HG03060 (cell line): ENCODE measurements around the gene NIPBL.
"Not testable (repeated sequence)": the region's sequence is repeated elsewhere in the genome, so short reads cannot be mapped to it uniquely, and the experiment has no call there.

Experiments
- ATAC-seq: cut with Tn5 transposase; IDR thresholded peaks from one replicate; pipeline ENCODE4 v1.9.1; 2021; ENCODE audit warnings: low read depth, moderate number of reproducible peaks; ENCODE audit not compliant: unreplicated experiment

Gene NIPBL

GRCh38 chr5:37075399-37075950 is 198.9 kb downstream of the NIPBL start:
- ATAC-seq = no peak

DNA sequence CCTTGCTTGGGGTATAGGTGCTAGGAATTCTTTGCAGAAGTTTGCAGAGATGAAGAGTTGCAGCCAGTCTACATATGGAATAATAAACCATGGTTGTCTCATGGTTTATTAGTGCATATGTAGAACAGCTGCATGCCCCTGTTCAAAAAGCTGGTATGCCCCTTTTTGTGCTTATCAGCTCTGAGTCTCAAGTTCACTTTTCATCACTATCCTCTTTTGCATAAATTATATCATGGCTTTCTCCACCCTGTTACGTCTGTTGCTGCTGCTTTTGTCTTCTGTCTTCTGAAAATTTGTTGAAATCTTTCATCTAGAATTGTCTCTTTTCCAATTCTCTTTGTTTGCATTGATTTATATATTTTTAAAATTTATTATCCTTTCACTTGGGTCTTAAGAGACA is 200.6 kb downstream of the NIPBL start:
- no peak for ATAC-seq

GRCh38 chr5:37080697-37081096 is 204.1 kb downstream of the NIPBL start:
- no peak for ATAC-seq

DNA sequence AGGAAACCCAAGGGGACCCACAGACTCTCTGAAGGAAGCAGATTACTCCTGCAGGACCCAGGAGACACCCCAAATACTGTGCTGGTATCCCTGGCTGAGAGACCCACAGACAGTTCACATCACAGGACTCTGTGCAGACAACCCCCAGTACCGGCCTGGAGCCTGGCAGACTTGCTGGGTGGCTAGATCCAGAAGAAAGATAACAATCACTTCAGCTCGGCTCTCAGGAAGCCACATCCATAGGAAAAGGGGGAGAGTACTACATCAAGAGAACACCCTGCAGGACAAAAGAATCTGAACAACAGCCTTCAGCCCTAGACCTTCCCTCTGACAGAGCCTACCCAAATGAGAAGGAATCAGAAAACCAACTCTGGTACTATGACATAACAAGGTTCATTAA is 206.4 kb downstream of the NIPBL start:
- ATAC-seq = not testable (repeated sequence)

GRCh38 chr5:37086026-37086425 is 209.5 kb downstream of the NIPBL start:
- ATAC-seq = not testable (repeated sequence)

DNA sequence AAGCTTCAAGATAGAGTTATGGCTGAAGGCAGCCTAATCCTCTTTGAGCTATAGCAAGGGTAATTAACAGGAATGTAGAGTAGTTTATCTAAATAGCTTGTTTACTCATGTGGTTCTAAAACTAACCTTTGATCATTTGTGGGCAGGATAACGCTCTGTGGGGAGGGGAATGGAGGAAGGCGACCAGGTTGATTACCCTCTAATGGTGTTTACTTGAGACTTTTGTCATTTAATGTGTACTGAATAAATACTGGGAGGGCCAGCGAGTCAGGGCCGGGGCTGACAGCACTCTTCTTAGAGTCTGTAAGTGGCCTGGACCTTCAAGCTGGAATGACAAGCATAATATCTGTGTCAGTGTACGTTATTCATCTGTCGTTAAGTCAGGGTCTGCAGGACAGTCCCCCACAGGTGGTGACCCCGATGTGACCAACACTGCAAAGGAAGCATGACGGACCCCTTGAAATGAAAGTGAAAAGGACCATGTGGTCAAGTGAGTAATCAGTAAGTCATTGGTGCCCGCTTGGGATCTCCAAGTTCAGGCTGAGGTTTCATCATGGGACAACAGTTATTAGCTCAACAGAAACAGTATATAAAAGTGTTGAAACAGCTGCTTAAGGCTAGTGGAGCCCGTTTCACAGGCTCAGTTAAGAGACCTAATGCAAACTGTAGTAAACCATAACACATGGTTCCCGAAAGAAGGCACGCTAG is 210.1 kb downstream of the NIPBL start:
- no peak for ATAC-seq

DNA sequence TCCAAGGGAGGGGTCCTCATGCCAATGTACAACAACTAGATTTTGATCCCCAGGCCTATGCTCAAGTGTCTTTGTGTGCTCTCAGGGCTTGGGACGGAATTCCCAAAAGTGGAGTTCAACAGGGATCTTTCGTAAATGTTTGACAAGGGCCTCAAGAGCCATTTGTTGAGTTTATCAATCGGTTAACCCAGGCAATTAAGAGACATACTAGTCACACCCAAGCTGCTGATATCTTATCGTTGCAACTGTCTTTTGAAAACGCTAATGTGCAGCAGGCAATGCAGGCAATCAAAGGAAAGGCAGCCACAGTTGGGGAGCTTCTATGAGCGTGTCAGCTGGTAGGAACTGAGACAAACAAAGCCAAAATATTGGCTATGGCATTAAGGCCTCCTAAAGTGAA is 211.4 kb downstream of the NIPBL start:
- no peak for ATAC-seq

DNA sequence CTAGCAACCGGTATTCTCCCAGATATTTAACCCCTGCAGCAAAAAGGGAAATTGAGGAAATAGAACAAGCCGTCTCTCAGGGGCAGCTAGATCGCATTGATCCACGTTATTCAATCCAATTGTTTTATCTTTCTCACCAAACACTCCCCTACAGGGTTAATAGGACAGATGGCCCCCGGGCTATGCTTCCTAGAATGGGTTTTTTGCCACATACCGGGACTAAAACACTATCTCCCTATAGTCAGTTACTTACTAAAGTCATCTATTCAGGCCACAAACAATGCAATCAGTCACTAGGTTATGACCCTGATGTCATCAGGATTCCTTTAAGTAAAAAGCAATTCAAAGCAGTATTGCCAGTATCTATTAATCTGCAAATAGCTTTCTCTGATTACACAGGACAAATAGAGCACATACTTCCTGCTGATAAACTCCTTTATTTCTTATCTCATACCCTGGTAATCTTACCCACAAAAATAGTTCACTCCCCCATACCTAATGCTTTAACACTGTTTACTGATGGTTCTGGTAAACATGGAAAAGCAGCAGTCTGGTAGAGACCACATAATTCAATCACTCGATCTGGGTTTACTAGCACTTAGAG is 213.7 kb downstream of the NIPBL start:
- ATAC-seq = no peak

DNA sequence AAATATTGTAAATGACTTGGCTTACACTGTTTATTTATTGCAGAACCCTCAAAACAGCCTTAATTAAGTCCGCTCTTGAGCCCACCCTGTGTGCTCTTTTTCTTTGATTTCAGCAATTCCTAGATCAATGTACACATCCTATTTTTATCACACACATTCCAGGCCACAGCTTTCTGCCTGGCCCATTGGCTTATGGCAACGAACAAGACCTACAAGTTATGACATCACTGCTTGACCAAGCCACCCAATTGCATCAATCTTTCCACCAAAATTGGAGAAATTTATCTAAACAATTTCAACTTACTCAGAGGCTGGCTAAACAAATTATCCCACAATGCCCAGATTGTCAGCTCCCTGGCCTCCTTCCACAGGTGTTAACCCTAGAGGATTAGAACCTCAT is 214.2 kb downstream of the NIPBL start:
- no peak for ATAC-seq

GRCh38 chr5:37093795-37094194 is 217.2 kb downstream of the NIPBL start:
- ATAC-seq = not testable (repeated sequence)

DNA sequence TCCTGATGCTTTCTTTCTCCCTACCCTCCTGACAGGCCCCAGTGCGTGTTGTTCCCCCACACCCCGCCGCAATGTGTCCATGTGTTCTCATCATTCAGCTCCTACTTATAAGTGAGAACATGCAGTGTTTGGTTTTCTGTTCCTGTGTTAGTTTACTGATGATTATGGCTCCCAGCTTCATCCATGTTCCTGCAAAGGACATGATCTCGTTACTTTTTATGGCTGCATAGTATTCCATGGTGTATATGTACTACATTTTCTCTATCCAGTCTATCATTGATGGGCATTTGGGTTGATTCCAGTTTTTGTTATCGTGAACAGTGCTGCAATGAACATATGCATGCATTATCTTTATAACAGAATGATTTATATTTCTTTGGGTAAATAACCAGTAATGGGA is 222.7 kb downstream of the NIPBL start:
- ATAC-seq = not testable (repeated sequence)

DNA sequence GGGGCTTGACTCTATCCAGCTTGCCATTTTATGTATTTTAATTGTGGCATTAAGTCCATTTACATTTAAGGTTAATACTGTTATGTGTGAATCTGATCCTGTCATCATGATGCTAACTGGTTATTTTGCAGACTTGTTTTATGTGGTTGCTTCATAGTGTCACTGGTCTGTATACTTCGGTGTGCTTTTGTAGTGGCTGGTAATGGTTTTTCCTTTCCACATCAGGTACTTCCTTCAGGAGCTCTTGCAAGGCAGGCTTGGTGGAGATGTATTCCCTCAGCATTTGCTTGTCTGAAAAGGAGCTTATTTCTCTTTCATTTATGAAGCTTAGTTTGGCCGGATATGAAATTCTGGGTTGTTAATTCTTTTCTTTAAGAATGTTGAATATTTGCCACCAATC is 226.7 kb downstream of the NIPBL start:
- no peak for ATAC-seq

DNA sequence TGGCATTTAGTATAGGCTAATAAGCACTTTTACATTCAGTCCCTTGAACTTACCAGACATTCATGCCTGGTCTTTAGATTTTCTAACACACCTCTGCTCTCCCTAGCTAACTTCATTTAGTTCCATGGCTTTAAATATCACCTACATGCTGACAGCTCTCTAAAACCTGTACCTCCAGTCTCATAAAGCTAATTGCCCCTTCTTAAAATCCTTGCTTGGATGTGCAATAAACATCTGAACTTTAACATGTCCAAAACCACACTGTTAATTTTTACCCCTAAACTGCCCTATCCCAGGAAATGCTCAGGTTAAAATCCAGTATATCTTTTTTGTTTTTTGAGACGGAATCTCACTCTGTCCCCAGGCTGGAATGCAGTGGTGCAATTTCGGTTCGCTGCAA is 232.8 kb downstream of the NIPBL start:
- ATAC-seq = no peak

DNA sequence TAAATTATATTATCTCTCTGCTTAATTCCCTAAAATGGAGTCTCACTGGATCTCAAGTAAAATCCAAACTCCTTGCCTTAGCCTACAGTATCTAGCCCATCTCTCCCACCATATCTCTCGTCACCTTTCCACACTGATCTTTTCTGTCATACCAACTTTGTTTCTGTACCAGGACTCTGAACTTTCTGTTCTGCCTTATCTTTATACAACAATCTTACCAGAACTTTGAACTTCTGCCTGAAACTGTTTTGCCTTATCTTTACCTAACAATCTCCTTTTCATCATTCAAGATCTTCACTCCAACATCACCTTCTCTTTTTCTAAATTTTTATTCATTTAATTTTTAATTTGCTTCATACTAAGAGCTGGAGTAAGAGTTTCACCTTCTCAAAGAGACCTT is 233.6 kb downstream of the NIPBL start:
- ATAC-seq = no peak

DNA sequence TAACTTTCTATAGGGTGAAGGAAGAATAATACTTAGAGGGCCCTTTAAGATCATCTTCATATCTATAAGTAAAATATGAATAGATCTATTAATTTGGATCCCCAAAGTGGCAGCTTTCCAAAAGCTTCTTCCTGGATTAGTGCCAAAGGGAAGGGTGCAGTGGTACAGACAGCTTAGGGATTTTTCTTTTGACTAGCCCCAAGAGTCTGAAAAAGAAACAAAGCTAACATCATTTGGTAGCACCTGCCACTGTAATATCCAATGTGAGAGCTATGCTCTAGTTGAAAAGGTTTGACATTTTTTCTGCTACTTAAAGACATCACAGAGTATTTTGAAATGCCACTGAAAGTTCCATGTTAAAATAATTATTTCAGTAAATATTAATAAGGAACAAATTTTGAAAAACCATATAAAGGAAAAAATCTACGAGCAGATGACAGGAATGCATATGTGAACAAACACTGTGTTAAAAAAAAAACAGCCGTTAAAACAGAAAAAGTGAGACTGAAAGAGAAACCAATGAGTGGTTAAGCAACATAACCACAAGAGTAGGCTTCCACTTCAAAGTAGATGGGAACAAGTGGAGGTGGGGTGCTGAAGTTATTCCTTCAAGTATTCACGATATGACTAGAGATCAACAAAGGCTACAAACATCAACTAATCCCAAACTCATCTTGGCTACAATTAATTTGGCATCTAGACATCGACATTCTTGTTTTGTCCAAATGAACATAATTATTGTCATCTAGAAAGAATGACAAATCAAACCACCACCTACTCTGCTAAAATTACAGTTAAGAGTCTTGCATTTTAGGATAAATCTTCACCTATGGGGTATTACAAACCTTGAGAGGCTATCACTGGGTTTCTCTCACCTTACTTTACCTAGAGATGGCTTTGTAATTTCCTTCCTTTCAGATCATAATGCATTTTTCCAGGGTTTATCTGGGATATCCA is 235.1 kb downstream of the NIPBL start:
- ATAC-seq = peak; percentile 74

- no peak for ATAC-seq
Observed at GRCh38 chr5:37112383-37112991, 235.9 kb downstream of the NIPBL start.
